MG63 (cell line): ENCODE data around the gene AMOTL1. TPM values are rescaled to one million over a fixed set of nuclear protein-coding genes. Genes with fewer than 3 reads are reported as not detected.

Experiments used
- DNase-seq: peaks from one replicate; pipeline ENCODE4 v3.0.0-alpha.2; 2020
- H3K27me3 ChIP-seq: fragments of 250-450 bp; sonication (Bioruptor Pico); 2 replicates; pipeline ENCODE4 v1.5.1; 2020; ENCODE audit warnings: mild to moderate bottlenecking, moderate library complexity
- H3K36me3 ChIP-seq: fragments of 250-450 bp; sonication (Bioruptor Pico); 2 replicates; pipeline ENCODE4 v1.5.1; 2020; ENCODE audit warnings: mild to moderate bottlenecking, moderate library complexity
- H3K4me3 ChIP-seq: fragments of 250-450 bp; sonication (Bioruptor Pico); 2 replicates; pipeline ENCODE4 v1.5.1; 2020; ENCODE audit warnings: mild to moderate bottlenecking, moderate library complexity
- H3K9me3 ChIP-seq: fragments of 250-450 bp; sonication (Bioruptor Pico); 2 replicates; pipeline ENCODE4 v1.5.1; 2020; ENCODE audit warnings: mild to moderate bottlenecking, moderate library complexity
- total RNA-seq: library from RNA; depleted of rRNA; stranded (reverse); fragments of >200 nt; shearing (Covaris generic); gene quantifications from 2 replicates; pipeline ENCODE4 v1.2.3, GENCODE V29; 2014; ENCODE audit warnings: low replicate concordance

AMOTL1 gene
- total RNA-seq, 1 experiment from 2014 or later: 15.1 TPM

GRCh38 chr11:94739331-94739730 lies 28.8 kb upstream of the AMOTL1 start:
- Histone ChIP-seq H3K9me3 (no peaks in the 10 kb centered on the region), H3K36me3 (no peaks in the 10 kb centered on the region), H3K27me3 (no peaks in the 10 kb centered on the region), H3K4me3 (no peak overlapping the region)
- no peak for DNase-seq

- H3K36me3 ChIP-seq: no peaks in the 10 kb centered on the region
- no peaks in the 10 kb centered on the region for H3K9me3 ChIP-seq
- no peaks in the 10 kb centered on the region for H3K27me3 ChIP-seq
- peak overlapping the region; percentile 28 for H3K4me3 ChIP-seq
- DNase-seq: peak; percentile 43
These were observed 27.8 kb upstream of the AMOTL1 start for GRCh38 chr11:94740083-94741021.

- H3K36me3 ChIP-seq: no peaks in the 10 kb centered on the region; the same call in 1 of the 2 replicates
- H3K9me3 ChIP-seq: no peaks in the 10 kb centered on the region
- no peaks in the 10 kb centered on the region for H3K27me3 ChIP-seq
- no peak for DNase-seq
- H3K4me3 ChIP-seq: peak overlapping the region; percentile 28
These were observed 27.0 kb upstream of the AMOTL1 start for GRCh38 chr11:94741022-94741679.

GRCh38 chr11:94742665-94743064 lies 25.5 kb upstream of the AMOTL1 start:
- no peaks in the 10 kb centered on the region for H3K9me3 ChIP-seq
- H3K36me3 ChIP-seq: no peaks in the 10 kb centered on the region; the same call in 1 of the 2 replicates
- no peaks in the 10 kb centered on the region for H3K27me3 ChIP-seq
- no peak for DNase-seq
- H3K4me3 ChIP-seq: no peak overlapping the region

- H3K36me3 ChIP-seq: no peaks in the 10 kb centered on the region; the same call in 1 of the 2 replicates
- H3K4me3 ChIP-seq: no peak overlapping the region
- H3K9me3 ChIP-seq: no peaks in the 10 kb centered on the region
- H3K27me3 ChIP-seq: no peaks in the 10 kb centered on the region
- DNase-seq: no peak
These were observed 21.4 kb upstream of the AMOTL1 start for GRCh38 chr11:94746721-94747120.

- Histone ChIP-seq H3K9me3 (no peaks in the 10 kb centered on the region), H3K36me3 (no peaks in the 10 kb centered on the region; the same call in 1 of the 2 replicates), H3K27me3 (no peaks in the 10 kb centered on the region), H3K4me3 (no peak overlapping the region)
- DNase-seq: peak; percentile 53
These were observed 21.0 kb upstream of the AMOTL1 start for GRCh38 chr11:94747146-94747545.

GRCh38 chr11:94747601-94748041 lies 20.5 kb upstream of the AMOTL1 start:
- H3K4me3 ChIP-seq: no peak overlapping the region
- no peak for DNase-seq
- no peaks in the 10 kb centered on the region; the same call in 1 of the 2 replicates for H3K36me3 ChIP-seq
- H3K27me3 ChIP-seq: no peaks in the 10 kb centered on the region
- no peaks in the 10 kb centered on the region for H3K9me3 ChIP-seq

GRCh38 chr11:94749369-94749768 lies 18.8 kb upstream of the AMOTL1 start:
- Histone ChIP-seq H3K9me3 (no peaks in the 10 kb centered on the region), H3K36me3 (no peaks in the 10 kb centered on the region; the same call in 1 of the 2 replicates), H3K27me3 (no peaks in the 10 kb centered on the region), H3K4me3 (no peak overlapping the region)
- DNase-seq: no peak

GRCh38 chr11:94750319-94751217 lies 17.6 kb upstream of the AMOTL1 start:
- Histone ChIP-seq H3K4me3 (no peak overlapping the region), H3K27me3 (no peaks in the 10 kb centered on the region), H3K9me3 (no peaks in the 10 kb centered on the region), H3K36me3 (no peaks in the 10 kb centered on the region; the same call in 1 of the 2 replicates)
- no peak for DNase-seq

GRCh38 chr11:94751218-94751609 lies 16.9 kb upstream of the AMOTL1 start:
- H3K9me3 ChIP-seq: no peaks in the 10 kb centered on the region
- no peaks in the 10 kb centered on the region for H3K27me3 ChIP-seq
- no peaks in the 10 kb centered on the region for H3K36me3 ChIP-seq
- DNase-seq: no peak
- H3K4me3 ChIP-seq: no peak overlapping the region

- no peak for DNase-seq
- H3K27me3 ChIP-seq: no peaks in the 10 kb centered on the region
- H3K36me3 ChIP-seq: no peaks in the 10 kb centered on the region
- no peak overlapping the region for H3K4me3 ChIP-seq
- H3K9me3 ChIP-seq: no peaks in the 10 kb centered on the region
These were observed 16.4 kb upstream of the AMOTL1 start for GRCh38 chr11:94751786-94752185.

- no peak overlapping the region for H3K4me3 ChIP-seq
- no peak for DNase-seq
- H3K27me3 ChIP-seq: no peaks in the 10 kb centered on the region
- H3K36me3 ChIP-seq: no peaks in the 10 kb centered on the region
- no peaks in the 10 kb centered on the region for H3K9me3 ChIP-seq
These were observed 14.5 kb upstream of the AMOTL1 start for GRCh38 chr11:94753630-94754029.

GRCh38 chr11:94754335-94754734 lies 13.8 kb upstream of the AMOTL1 start:
- DNase-seq: no peak
- Histone ChIP-seq H3K9me3 (no peaks in the 10 kb centered on the region), H3K4me3 (no peak overlapping the region), H3K27me3 (no peaks in the 10 kb centered on the region), H3K36me3 (no peaks in the 10 kb centered on the region)

- DNase-seq: no peak
These were observed 13.3 kb upstream of the AMOTL1 start for GRCh38 chr11:94754819-94755218.

GRCh38 chr11:94755494-94755893 lies 12.7 kb upstream of the AMOTL1 start:
- Histone ChIP-seq H3K27me3 (no peaks in the 10 kb centered on the region), H3K9me3 (no peaks in the 10 kb centered on the region), H3K4me3 (no peak overlapping the region), H3K36me3 (no peaks in the 10 kb centered on the region)
- DNase-seq: no peak

More at GRCh38 chr11:94754819-94755218, 13.3 kb upstream of the AMOTL1 start:
- H3K27me3 ChIP-seq: no peaks in the 10 kb centered on the region
- no peak overlapping the region for H3K4me3 ChIP-seq
- no peaks in the 10 kb centered on the region for H3K9me3 ChIP-seq
- no peaks in the 10 kb centered on the region for H3K36me3 ChIP-seq

- no peaks in the 10 kb centered on the region for H3K9me3 ChIP-seq
- no peaks in the 10 kb centered on the region for H3K36me3 ChIP-seq
- H3K27me3 ChIP-seq: no peaks in the 10 kb centered on the region
- no peak for DNase-seq
- no peak overlapping the region for H3K4me3 ChIP-seq
These were observed 11.0 kb upstream of the AMOTL1 start for GRCh38 chr11:94757037-94757735.
